SJSA1 (cell line): Measurements from ENCODE around the gene HEBP1. TPM values are rescaled to one million over a fixed set of nuclear protein-coding genes. Genes with fewer than 3 reads are reported as not detected.
A peak's percentile ranks its signal among the peaks of the same experiment; 100 is the strongest.

Experiments used
- DNase-seq, 2 experiments: peaks; one replicate each; pipeline ENCODE4 v3.0.0-alpha.2; 2015 to 2020; ENCODE audit warnings: low spot score in 2 of 2, low read depth in 1 of 2
- H3K27ac ChIP-seq: fragments of 250-450 bp; sonication (Bioruptor Pico); 2 replicates; pipeline ENCODE4 v1.5.1; 2020; ENCODE audit warnings: mild to moderate bottlenecking, moderate library complexity
- H3K27me3 ChIP-seq: fragments of 250-450 bp; sonication (Bioruptor Pico); replicated peaks from 2 replicates; pipeline ENCODE4 v1.5.1; 2020; ENCODE audit warnings: mild to moderate bottlenecking, moderate library complexity
- H3K36me3 ChIP-seq: fragments of 250-450 bp; sonication (Bioruptor Pico); 2 replicates; pipeline ENCODE4 v1.5.1; 2020; ENCODE audit warnings: mild to moderate bottlenecking
- H3K4me1 ChIP-seq: fragments of 250-450 bp; sonication (Bioruptor Pico); replicated peaks from 2 replicates; pipeline ENCODE4 v1.6.1; 2021; ENCODE audit warnings: mild to moderate bottlenecking
- H3K4me3 ChIP-seq: fragments of 250-450 bp; sonication (Bioruptor Pico); 2 replicates; pipeline ENCODE4 v1.5.1; 2020; ENCODE audit warnings: mild to moderate bottlenecking
- H3K9me3 ChIP-seq: fragments of 250-450 bp; sonication (Bioruptor Pico); replicated peaks from 2 replicates; pipeline ENCODE4 v1.5.1; 2020; ENCODE audit warnings: mild to moderate bottlenecking
- total RNA-seq: library from RNA; depleted of rRNA; stranded (reverse); fragments of >200 nt; shearing (Covaris generic); gene quantifications from 2 replicates; pipeline ENCODE4 v1.2.3, GENCODE V29; 2014

The HEBP1 gene
- total RNA-seq, 1 experiment from 2014 or later, result 6.6 TPM

GRCh38 chr12:13033476-13033875, 33.4 kb upstream of the HEBP1 start:
- no peak overlapping the region for H3K27ac ChIP-seq

GRCh38 chr12:13032164-13032563, 32.1 kb upstream of the HEBP1 start:
- Histone ChIP-seq H3K27me3 (no peaks in the 10 kb centered on the region), H3K36me3 (no peaks in the 10 kb centered on the region), H3K9me3 (no peaks in the 10 kb centered on the region), H3K27ac (no peak overlapping the region), H3K4me3 (no peak overlapping the region), H3K4me1 (peaks cover 11% of the 10 kb centered on the region)
- DNase-seq, result peak in 1 of 2 experiments; percentile 21

More at GRCh38 chr12:13033476-13033875, 33.4 kb upstream of the HEBP1 start:
- Histone ChIP-seq H3K4me1 (peaks cover 11% of the 10 kb centered on the region), H3K36me3 (no peaks in the 10 kb centered on the region), H3K4me3 (no peak overlapping the region), H3K9me3 (no peaks in the 10 kb centered on the region), H3K27me3 (no peaks in the 10 kb centered on the region)
- DNase-seq, result no peak

GRCh38 chr12:13030541-13031291, 30.7 kb upstream of the HEBP1 start:
- no peak for DNase-seq
- Histone ChIP-seq H3K27me3 (no peaks in the 10 kb centered on the region), H3K4me1 (peaks cover 11% of the 10 kb centered on the region), H3K9me3 (no peaks in the 10 kb centered on the region), H3K4me3 (no peak overlapping the region), H3K36me3 (no peaks in the 10 kb centered on the region), H3K27ac (no peak overlapping the region)

GRCh38 chr12:13028825-13029570, 28.9 kb upstream of the HEBP1 start:
- Histone ChIP-seq H3K9me3 (no peaks in the 10 kb centered on the region), H3K36me3 (no peaks in the 10 kb centered on the region), H3K4me3 (no peak overlapping the region), H3K27me3 (no peaks in the 10 kb centered on the region), H3K27ac (no peak overlapping the region), H3K4me1 (peaks cover 11% of the 10 kb centered on the region)
- no peak for DNase-seq

GRCh38 chr12:13027508-13027907, 27.4 kb upstream of the HEBP1 start:
- no peaks in the 10 kb centered on the region for H3K9me3 ChIP-seq
- H3K4me3 ChIP-seq, result no peak overlapping the region
- H3K27ac ChIP-seq, result no peak overlapping the region
- no peaks in the 10 kb centered on the region for H3K36me3 ChIP-seq
- H3K4me1 ChIP-seq, result peaks cover 9% of the 10 kb centered on the region
- H3K27me3 ChIP-seq, result no peaks in the 10 kb centered on the region
- no peak for DNase-seq

- DNase-seq, result no peak
- no peaks in the 10 kb centered on the region for H3K27me3 ChIP-seq
- H3K4me1 ChIP-seq, result peaks cover 4% of the 10 kb centered on the region
- no peak overlapping the region for H3K4me3 ChIP-seq
- no peaks in the 10 kb centered on the region for H3K9me3 ChIP-seq
- H3K36me3 ChIP-seq, result no peaks in the 10 kb centered on the region
- H3K27ac ChIP-seq, result no peak overlapping the region
Observed at GRCh38 chr12:13027032-13027431, 27.0 kb upstream of the HEBP1 start.

- H3K27ac ChIP-seq, result no peak overlapping the region
- no peaks in the 10 kb centered on the region for H3K27me3 ChIP-seq
- H3K36me3 ChIP-seq, result no peaks in the 10 kb centered on the region
- H3K4me3 ChIP-seq, result no peak overlapping the region
- no peak for DNase-seq
- no peaks in the 10 kb centered on the region for H3K9me3 ChIP-seq
- no peaks in the 10 kb centered on the region for H3K4me1 ChIP-seq
Observed at GRCh38 chr12:13026286-13026685, 26.2 kb upstream of the HEBP1 start.

- no peak overlapping the region for H3K4me3 ChIP-seq
Observed at GRCh38 chr12:13024531-13024916, 24.5 kb upstream of the HEBP1 start.

GRCh38 chr12:13023811-13024530, 23.9 kb upstream of the HEBP1 start:
- 0 out of 2 replicates have a peak, but pooled peaks cover 4% of the 10 kb centered on the region for H3K27me3 ChIP-seq
- H3K27ac ChIP-seq, result no peak overlapping the region
- no peaks in the 10 kb centered on the region for H3K9me3 ChIP-seq
- H3K4me1 ChIP-seq, result no peaks in the 10 kb centered on the region
- no peak overlapping the region for H3K4me3 ChIP-seq
- no peaks in the 10 kb centered on the region for H3K36me3 ChIP-seq
- DNase-seq, result peak in 1 of 2 experiments; percentile 34

More at GRCh38 chr12:13024531-13024916, 24.5 kb upstream of the HEBP1 start:
- 0 out of 2 replicates have a peak, but pooled peaks cover 2% of the 10 kb centered on the region for H3K27me3 ChIP-seq
- H3K27ac ChIP-seq, result no peak overlapping the region
- no peak for DNase-seq
- H3K4me1 ChIP-seq, result no peaks in the 10 kb centered on the region
- no peaks in the 10 kb centered on the region for H3K36me3 ChIP-seq
- no peaks in the 10 kb centered on the region for H3K9me3 ChIP-seq

- H3K27me3 ChIP-seq, result peaks cover 4% of the 10 kb centered on the region; the same call in 1 of the 2 replicates
- H3K36me3 ChIP-seq, result no peaks in the 10 kb centered on the region
- DNase-seq, result no peak
- H3K4me1 ChIP-seq, result no peaks in the 10 kb centered on the region
- H3K9me3 ChIP-seq, result no peaks in the 10 kb centered on the region
- H3K4me3 ChIP-seq, result no peak overlapping the region
- no peak overlapping the region for H3K27ac ChIP-seq
Observed at GRCh38 chr12:13022851-13023271, 22.8 kb upstream of the HEBP1 start.

GRCh38 chr12:13011098-13011497, 11.0 kb upstream of the HEBP1 start:
- no peak for DNase-seq
- Histone ChIP-seq H3K27ac (no peak overlapping the region), H3K36me3 (no peaks in the 10 kb centered on the region), H3K27me3 (peaks cover 3% of the 10 kb centered on the region; the same call in 1 of the 2 replicates), H3K4me3 (no peak overlapping the region), H3K9me3 (no peaks in the 10 kb centered on the region), H3K4me1 (peaks cover 25% of the 10 kb centered on the region)

GRCh38 chr12:13008741-13009380, 8.8 kb upstream of the HEBP1 start:
- no peaks in the 10 kb centered on the region for H3K36me3 ChIP-seq
- H3K4me3 ChIP-seq, result no peak overlapping the region
- peak in 1 of 2 experiments; percentile 33 for DNase-seq
- peaks cover 25% of the 10 kb centered on the region for H3K4me1 ChIP-seq
- H3K9me3 ChIP-seq, result no peaks in the 10 kb centered on the region
- 0 out of 2 replicates have a peak, but pooled peaks cover 2% of the 10 kb centered on the region for H3K27me3 ChIP-seq
- peak overlapping the region; percentile 50 for H3K27ac ChIP-seq

- Histone ChIP-seq H3K9me3 (no peaks in the 10 kb centered on the region), H3K4me1 (peaks cover 33% of the 10 kb centered on the region)
Observed at GRCh38 chr12:13007496-13008233, 7.6 kb upstream of the HEBP1 start.

More at GRCh38 chr12:13007496-13008233, 7.6 kb upstream of the HEBP1 start:
- no peak for DNase-seq
- Histone ChIP-seq H3K36me3 (no peaks in the 10 kb centered on the region), H3K27me3 (no peaks in the 10 kb centered on the region), H3K4me3 (no peak overlapping the region), H3K27ac (no peak overlapping the region)
